ENCODE measurements around the gene PRPF19.

DNA sequence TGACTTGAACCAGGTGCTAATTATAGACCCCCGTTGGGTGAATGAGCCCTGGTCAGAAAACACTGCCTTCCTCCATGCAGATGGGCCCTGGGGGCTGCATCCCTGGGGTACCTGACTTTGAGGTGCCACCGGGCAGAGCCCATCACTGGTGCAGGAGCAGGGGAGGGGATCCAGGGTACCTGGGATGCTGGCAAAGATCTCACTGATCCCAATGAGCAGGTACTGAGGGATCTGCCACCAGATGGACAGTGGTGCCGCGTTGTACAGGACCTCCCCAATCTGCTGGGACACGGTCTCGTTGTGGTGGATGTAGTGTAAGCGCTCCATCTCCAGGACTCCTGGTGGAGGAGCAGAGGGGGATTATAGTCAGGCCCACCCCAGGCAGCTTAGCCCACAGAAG, 32.9 kb upstream of the PRPF19 start:
- TF ChIP-seq CTCF (conservative IDR thresholded peaks at IDR 0.05) (no peak), EZH2 (IDR thresholded peaks at IDR 0.05; ENCODE audit: low read depth) (no peak)

All from PC-9 (cell line).